ENCODE measurements around the gene TNRC6C. TPM values are rescaled to one million over a fixed set of nuclear protein-coding genes. Genes with fewer than 3 reads are reported as not detected.
A peak's percentile ranks its signal among the peaks of the same experiment; 100 is the strongest.
"Not testable (repeated sequence)": the region's sequence is repeated elsewhere in the genome, so short reads cannot be mapped to it uniquely, and the experiment has no call there.

TNRC6C gene
- total and polyA plus RNA-seq, 2 donors = 11.8 to 12.0 TPM

GRCh38 chr17:78111016-78111726 lies 152.7 kb downstream of the TNRC6C start:
- no peak for DNase-seq (ENCODE audit: low read depth in 6 of 9, low spot score in 9 of 9)
- peaks cover 0 to 17% of the 10 kb centered on the region in 2 donors for H3K4me1 ChIP-seq (ENCODE audit: control insufficient read depth in 2 of 2, insufficient read depth in 2 of 2, low read length in 2 of 2)
- H3K9me3 ChIP-seq (ENCODE audit: control insufficient read depth in 2 of 2, insufficient read depth in 1 of 2, low read length in 1 of 2) = peaks cover 0 to 2% of the 10 kb centered on the region in 2 donors
- H3K27ac ChIP-seq (ENCODE audit: low read depth in 1 of 2, low read length in 1 of 2) = no peak overlapping the region
- H3K36me3 ChIP-seq (ENCODE audit: control insufficient read depth in 2 of 2, insufficient read depth in 2 of 2, low read length in 1 of 2) = peaks cover 63 to 79% of the 10 kb centered on the region in 2 donors
- no peak overlapping the region for H3K4me3 ChIP-seq (ENCODE audit: low read length in 2 of 2)
- H3K27me3 ChIP-seq (ENCODE audit: control insufficient read depth in 2 of 2, insufficient read depth in 1 of 2, low read length in 1 of 2) = no peaks in the 10 kb centered on the region
- whole genome bisulfite sequencing = 96% methylated on average over 19 of the region's 19 CpGs

- WGBS = 95% methylated on average over 28 of the region's 28 CpGs
- H3K36me3 ChIP-seq (ENCODE audit: control insufficient read depth in 2 of 2, insufficient read depth in 2 of 2, low read length in 1 of 2) = peaks cover 61 to 80% of the 10 kb centered on the region in 2 donors
- H3K9me3 ChIP-seq (ENCODE audit: control insufficient read depth in 2 of 2, insufficient read depth in 1 of 2, low read length in 1 of 2) = no peaks in the 10 kb centered on the region
- peaks cover 0 to 17% of the 10 kb centered on the region in 2 donors for H3K4me1 ChIP-seq (ENCODE audit: control insufficient read depth in 2 of 2, insufficient read depth in 2 of 2, low read length in 2 of 2)
- no peak for DNase-seq (ENCODE audit: low read depth in 6 of 9, low spot score in 9 of 9)
- no peak overlapping the region for H3K4me3 ChIP-seq (ENCODE audit: low read length in 2 of 2)
- no peaks in the 10 kb centered on the region for H3K27me3 ChIP-seq (ENCODE audit: control insufficient read depth in 2 of 2, insufficient read depth in 1 of 2, low read length in 1 of 2)
- H3K27ac ChIP-seq (ENCODE audit: low read depth in 1 of 2, low read length in 1 of 2) = peak overlapping the region; percentile 37 to 42
Observed at GRCh38 chr17:78111727-78112517, 153.4 kb downstream of the TNRC6C start.

- Histone ChIP-seq H3K4me3 (ENCODE audit: low read length in 2 of 2) (no peak overlapping the region), H3K36me3 (ENCODE audit: control insufficient read depth in 2 of 2, insufficient read depth in 2 of 2, low read length in 1 of 2) (peaks cover 61 to 81% of the 10 kb centered on the region in 2 donors), H3K27ac (ENCODE audit: low read depth in 1 of 2, low read length in 1 of 2) (peak overlapping the region; percentile 37 to 60), H3K4me1 (ENCODE audit: control insufficient read depth in 2 of 2, insufficient read depth in 2 of 2, low read length in 2 of 2) (peaks cover 4 to 17% of the 10 kb centered on the region in 2 donors), H3K9me3 (ENCODE audit: control insufficient read depth in 2 of 2, insufficient read depth in 1 of 2, low read length in 1 of 2) (no peaks in the 10 kb centered on the region), H3K27me3 (ENCODE audit: control insufficient read depth in 2 of 2, insufficient read depth in 1 of 2, low read length in 1 of 2) (no peaks in the 10 kb centered on the region)
- 73% methylated on average over 33 of the region's 33 CpGs for WGBS
- peak in 3 of 9 donors; percentile 66 to 72 (median 71) for DNase-seq (ENCODE audit: low read depth in 6 of 9, low spot score in 9 of 9)
Observed at GRCh38 chr17:78112518-78113471, 154.3 kb downstream of the TNRC6C start.

- no peaks in the 10 kb centered on the region for H3K27me3 ChIP-seq (ENCODE audit: control insufficient read depth in 2 of 2, insufficient read depth in 1 of 2, low read length in 1 of 2)
- H3K27ac ChIP-seq (ENCODE audit: low read depth in 1 of 2, low read length in 1 of 2) = no peak overlapping the region
- no peak overlapping the region for H3K4me3 ChIP-seq (ENCODE audit: low read length in 2 of 2)
- H3K36me3 ChIP-seq (ENCODE audit: control insufficient read depth in 2 of 2, insufficient read depth in 2 of 2, low read length in 1 of 2) = peaks cover 57 to 76% of the 10 kb centered on the region in 2 donors
- no peak for DNase-seq (ENCODE audit: low read depth in 6 of 9, low spot score in 9 of 9)
- 95% methylated on average over 25 of the region's 25 CpGs for WGBS
- H3K9me3 ChIP-seq (ENCODE audit: control insufficient read depth in 2 of 2, insufficient read depth in 1 of 2, low read length in 1 of 2) = no peaks in the 10 kb centered on the region
- peaks cover 7 to 17% of the 10 kb centered on the region in 2 donors for H3K4me1 ChIP-seq (ENCODE audit: control insufficient read depth in 2 of 2, insufficient read depth in 2 of 2, low read length in 2 of 2)
Observed at GRCh38 chr17:78113804-78114785, 155.6 kb downstream of the TNRC6C start.

GRCh38 chr17:78114831-78115723 lies 156.6 kb downstream of the TNRC6C start:
- Histone ChIP-seq H3K4me1 (ENCODE audit: control insufficient read depth in 2 of 2, insufficient read depth in 2 of 2, low read length in 2 of 2) (peaks cover 7 to 17% of the 10 kb centered on the region in 2 donors), H3K27me3 (ENCODE audit: control insufficient read depth in 2 of 2, insufficient read depth in 1 of 2, low read length in 1 of 2) (no peaks in the 10 kb centered on the region), H3K9me3 (ENCODE audit: control insufficient read depth in 2 of 2, insufficient read depth in 1 of 2, low read length in 1 of 2) (no peaks in the 10 kb centered on the region), H3K4me3 (ENCODE audit: low read length in 2 of 2) (no peak overlapping the region), H3K27ac (ENCODE audit: low read depth in 1 of 2, low read length in 1 of 2) (no peak overlapping the region), H3K36me3 (ENCODE audit: control insufficient read depth in 2 of 2, insufficient read depth in 2 of 2, low read length in 1 of 2) (peaks cover 58 to 78% of the 10 kb centered on the region in 2 donors)
- 96% methylated on average over 27 of the region's 28 CpGs for WGBS
- DNase-seq (ENCODE audit: low read depth in 6 of 9, low spot score in 9 of 9) = no peak

GRCh38 chr17:78115803-78116202 lies 157.3 kb downstream of the TNRC6C start:
- Histone ChIP-seq H3K4me1 (ENCODE audit: control insufficient read depth in 2 of 2, insufficient read depth in 2 of 2, low read length in 2 of 2) (peaks cover 10 to 23% of the 10 kb centered on the region in 2 donors), H3K36me3 (ENCODE audit: control insufficient read depth in 2 of 2, insufficient read depth in 2 of 2, low read length in 1 of 2) (peaks cover 54 to 78% of the 10 kb centered on the region in 2 donors)
- H3K4me3 ChIP-seq (ENCODE audit: low read length in 2 of 2); DNase-seq (ENCODE audit: low read depth in 6 of 9, low spot score in 9 of 9); H3K9me3 ChIP-seq (ENCODE audit: control insufficient read depth in 2 of 2, insufficient read depth in 1 of 2, low read length in 1 of 2); H3K27me3 ChIP-seq (ENCODE audit: control insufficient read depth in 2 of 2, insufficient read depth in 1 of 2, low read length in 1 of 2); H3K27ac ChIP-seq (ENCODE audit: low read depth in 1 of 2, low read length in 1 of 2): not testable (repeated sequence)
- WGBS = 95% methylated on average over 15 of the region's 18 CpGs

GRCh38 chr17:78116411-78116810 lies 157.9 kb downstream of the TNRC6C start:
- H3K9me3 ChIP-seq (ENCODE audit: control insufficient read depth in 2 of 2, insufficient read depth in 1 of 2, low read length in 1 of 2) = no peaks in the 10 kb centered on the region
- WGBS = 98% methylated on average over 9 of the region's 9 CpGs
- H3K4me3 ChIP-seq (ENCODE audit: low read length in 2 of 2) = no peak overlapping the region
- peaks cover 16 to 29% of the 10 kb centered on the region in 2 donors for H3K4me1 ChIP-seq (ENCODE audit: control insufficient read depth in 2 of 2, insufficient read depth in 2 of 2, low read length in 2 of 2)
- peaks cover 51 to 74% of the 10 kb centered on the region in 2 donors for H3K36me3 ChIP-seq (ENCODE audit: control insufficient read depth in 2 of 2, insufficient read depth in 2 of 2, low read length in 1 of 2)
- no peaks in the 10 kb centered on the region for H3K27me3 ChIP-seq (ENCODE audit: control insufficient read depth in 2 of 2, insufficient read depth in 1 of 2, low read length in 1 of 2)
- DNase-seq (ENCODE audit: low read depth in 6 of 9, low spot score in 9 of 9) = no peak
- no peak overlapping the region for H3K27ac ChIP-seq (ENCODE audit: low read depth in 1 of 2, low read length in 1 of 2)

Measured in thymus (tissue), 11 donors.